HG03045 (cell line): ENCODE results near the gene ANKRD2.
"Not testable (repeated sequence)": the region's sequence is repeated elsewhere in the genome, so short reads cannot be mapped to it uniquely, and the experiment has no call there.

Experiments used
- ATAC-seq: cut with Tn5 transposase; IDR thresholded peaks from one replicate; pipeline ENCODE4 v1.9.1; 2021; ENCODE audit warnings: mild to moderate bottlenecking, moderate library complexity; ENCODE audit not compliant: unreplicated experiment

ANKRD2 gene

GRCh38 chr10:97570789-97571471 is 1.6 kb upstream of the ANKRD2 start:
- ATAC-seq = no peak

GRCh38 chr10:97571622-97572021 is 957 bp upstream of the ANKRD2 start:
- no peak for ATAC-seq

GRCh38 chr10:97573021-97573420 is 442 bp downstream of the ANKRD2 start:
- ATAC-seq = no peak

GRCh38 chr10:97573672-97574071 is 1.1 kb downstream of the ANKRD2 start:
- no peak for ATAC-seq

- no peak for ATAC-seq
These were observed 2.0 kb downstream of the ANKRD2 start for GRCh38 chr10:97574374-97575126.

GRCh38 chr10:97575127-97575668 is 2.6 kb downstream of the ANKRD2 start:
- no peak for ATAC-seq

GRCh38 chr10:97576487-97576886 is 3.9 kb downstream of the ANKRD2 start:
- ATAC-seq = not testable (repeated sequence)

GRCh38 chr10:97577701-97578100 is 5.1 kb downstream of the ANKRD2 start:
- no peak for ATAC-seq

GRCh38 chr10:97578171-97578844 is 5.7 kb downstream of the ANKRD2 start:
- no peak for ATAC-seq

GRCh38 chr10:97580421-97581367 is 8.1 kb downstream of the ANKRD2 start:
- no peak for ATAC-seq

GRCh38 chr10:97582169-97582568 is 9.6 kb downstream of the ANKRD2 start:
- ATAC-seq = no peak

GRCh38 chr10:97583476-97583875 is 10.9 kb downstream of the ANKRD2 start:
- ATAC-seq = no peak

GRCh38 chr10:97584060-97584797 is 11.7 kb downstream of the ANKRD2 start, which contains the start of gene HOGA1:
Gene HOGA1, plus strand, starts transcription at chr10:97584389. Its CDS starts 315 bp downstream, at chr10:97584704.
- no peak for ATAC-seq

GRCh38 chr10:97584798-97585438 is 12.3 kb downstream of the ANKRD2 start:
- no peak for ATAC-seq

GRCh38 chr10:97585439-97585811 is 12.8 kb downstream of the ANKRD2 start:
- no peak for ATAC-seq

- ATAC-seq = no peak
These were observed 14.6 kb downstream of the ANKRD2 start for GRCh38 chr10:97587183-97587582.

GRCh38 chr10:97589479-97589878 is 16.9 kb downstream of the ANKRD2 start, which contains the start of gene C10orf62:
Gene C10orf62, plus strand, starts transcription at chr10:97589721. Its CDS starts 177 bp downstream, at chr10:97589898.
- no peak for ATAC-seq

- ATAC-seq = no peak
These were observed 17.6 kb downstream of the ANKRD2 start for GRCh38 chr10:97590082-97590747.
